ENCODE results near the gene CIZ1.

DNA sequence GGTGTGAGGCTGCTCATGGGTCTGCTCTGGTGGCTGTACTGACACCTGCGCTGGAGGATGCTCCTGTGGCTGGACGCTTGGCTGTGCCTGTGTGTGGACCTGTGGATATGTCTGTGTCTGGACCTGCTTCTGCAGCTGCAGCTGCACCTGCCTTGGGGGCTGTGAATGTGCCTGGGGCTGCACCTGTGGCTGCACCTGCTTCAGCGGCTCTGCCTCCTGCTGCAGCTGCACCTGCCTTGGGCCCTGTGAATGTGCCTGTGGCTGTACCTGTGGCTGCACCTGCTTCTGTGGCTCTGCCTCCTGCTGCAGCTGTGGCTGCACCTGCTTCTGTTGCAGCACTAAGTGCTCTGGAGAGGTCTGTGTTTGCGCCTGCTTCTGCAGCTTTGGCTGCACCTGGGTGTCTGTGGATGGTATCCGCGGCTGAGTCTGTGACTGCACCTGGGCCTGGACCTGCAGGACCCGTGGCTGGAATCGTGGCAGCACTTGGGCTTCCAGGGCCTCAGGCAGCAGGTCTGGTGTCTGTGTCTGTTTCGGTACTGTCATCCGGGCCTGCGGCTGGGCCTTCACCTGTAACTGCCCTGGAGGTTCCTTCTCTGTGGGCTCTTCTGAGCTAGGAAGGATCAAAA is 12.5 kb downstream of the CIZ1 start:
- no peak for TF ChIP-seq CTCF (IDR thresholded peaks at IDR 0.05)
- no peak for TF ChIP-seq ZFX (IDR thresholded peaks at IDR 0.05; ENCODE audit: borderline replicate concordance)

Data from 22Rv1 (cell line).